Dedifferentiated amniotic fluid mesenchymal stem cell (primary cell): ENCODE data around the gene MYO5A.
"Not testable (repeated sequence)": the region's sequence is repeated elsewhere in the genome, so short reads cannot be mapped to it uniquely, and the experiment has no call there.

Experiments used
- DNase-seq: peaks from one replicate; pipeline ENCODE4 v3.0.0-alpha.2; 2016; ENCODE audit errors: extremely low spot score

MYO5A gene

DNA sequence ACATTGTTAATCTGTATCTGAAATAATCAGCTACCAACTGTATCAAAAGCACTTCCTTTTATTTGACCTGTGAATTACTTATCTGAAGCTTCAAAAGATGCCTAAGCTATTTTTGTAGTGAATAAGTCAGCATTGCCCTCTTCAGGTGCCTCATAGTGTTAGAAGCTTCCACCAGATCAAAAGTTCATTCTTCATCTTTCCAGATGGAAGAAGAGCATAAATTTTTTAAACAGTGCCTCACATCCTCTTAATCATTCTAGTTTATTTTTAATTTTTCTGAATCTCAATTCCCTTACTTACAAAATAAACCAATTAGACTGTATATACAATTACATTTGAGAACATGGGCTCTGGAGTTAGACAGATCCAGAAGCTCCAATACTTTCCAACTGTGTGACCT lies 65.0 kb downstream of the MYO5A start:
- no peak for DNase-seq

DNA sequence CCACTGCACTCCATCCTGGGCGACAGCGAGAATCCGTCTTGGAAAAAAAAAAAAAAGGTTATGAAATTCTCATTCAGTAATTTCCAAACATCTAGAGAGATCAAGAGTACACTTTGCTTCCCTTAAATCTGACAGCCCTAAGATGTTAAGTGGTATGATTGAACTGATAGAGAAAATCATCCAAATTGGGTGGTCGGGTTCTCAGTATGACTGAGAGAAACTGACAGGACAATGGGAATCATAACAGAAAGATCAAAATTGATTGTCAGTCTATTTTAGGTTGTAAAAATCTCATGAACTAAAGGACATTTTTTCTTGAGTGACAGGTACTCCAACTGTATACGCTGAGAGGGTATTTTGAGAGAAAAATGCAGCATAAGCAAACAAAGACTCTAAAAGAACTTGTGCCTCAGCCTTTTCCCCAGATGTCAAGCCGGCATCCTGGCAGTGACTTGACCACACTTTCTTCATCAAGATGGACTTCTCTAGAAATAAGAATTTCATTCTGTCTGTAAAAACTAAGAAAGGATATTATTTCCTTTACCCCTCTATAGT lies 65.8 kb downstream of the MYO5A start:
- DNase-seq, result no peak

- not testable (repeated sequence) for DNase-seq
Measured at GRCh38 chr15:52459701-52460100, 69.0 kb downstream of the MYO5A start.

GRCh38 chr15:52459265-52459664 lies 69.4 kb downstream of the MYO5A start:
- not testable (repeated sequence) for DNase-seq

DNA sequence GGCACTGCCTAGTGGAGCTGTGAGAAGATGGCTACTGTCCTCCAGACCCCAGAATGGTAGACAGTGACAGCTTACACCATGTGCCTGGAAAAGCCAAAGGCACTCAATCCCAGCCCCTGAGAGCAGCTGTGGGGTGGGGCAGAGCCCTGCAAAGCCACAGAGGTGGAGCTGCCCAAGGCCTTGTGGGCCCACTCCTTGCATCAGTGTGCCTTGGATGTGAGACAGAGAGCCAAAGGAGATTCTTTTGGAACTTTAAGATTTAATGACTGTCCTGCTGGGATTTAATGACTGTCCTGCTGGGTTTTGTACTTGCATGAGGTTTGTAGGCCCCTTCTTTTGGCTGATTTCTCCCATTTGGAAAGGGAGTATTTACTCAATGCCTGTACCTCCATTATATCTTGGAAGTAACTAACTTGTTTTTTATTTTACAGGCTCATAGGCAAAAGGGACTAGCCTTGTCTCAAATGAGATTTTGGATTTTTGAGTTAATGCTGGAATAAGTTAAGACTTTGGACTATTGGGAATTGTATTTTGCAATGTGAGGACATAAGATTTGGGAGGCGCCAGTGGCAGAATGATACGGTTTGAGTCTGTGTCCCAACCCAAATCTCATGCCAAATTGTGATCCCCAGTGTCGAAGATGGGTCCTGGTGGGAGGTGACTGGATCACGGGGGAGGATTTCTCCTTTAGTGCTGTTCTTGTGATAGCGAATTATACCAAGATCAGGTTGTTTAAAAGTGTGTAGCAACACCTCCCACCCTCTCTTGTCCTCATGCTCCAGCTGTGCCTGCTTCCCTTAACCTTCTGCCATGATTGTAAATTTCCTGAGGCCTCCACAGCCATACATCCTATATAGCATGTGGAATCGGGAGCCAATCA lies 80.4 kb downstream of the MYO5A start:
- DNase-seq, result no peak

GRCh38 chr15:52445954-52446353 lies 82.7 kb downstream of the MYO5A start:
- no peak for DNase-seq

DNA sequence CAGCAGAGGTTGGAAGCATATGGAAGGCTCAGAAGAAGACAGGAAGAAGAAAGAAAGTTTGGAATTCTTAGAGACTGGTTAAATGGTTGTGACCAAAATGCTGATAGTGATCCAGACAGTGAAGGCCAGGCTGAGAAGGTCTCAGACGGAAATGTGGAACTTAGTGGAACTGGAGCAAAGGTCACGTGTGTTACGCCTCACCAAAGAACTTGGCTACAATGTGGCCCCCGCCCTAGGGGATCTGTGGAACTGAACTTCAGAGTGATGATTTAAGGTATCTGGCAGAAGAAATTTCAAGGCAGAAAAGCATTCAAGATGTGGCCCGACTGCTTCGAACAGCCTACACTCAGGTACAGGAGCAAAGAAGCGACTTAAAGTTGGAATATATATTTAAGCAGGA lies 83.1 kb downstream of the MYO5A start:
- DNase-seq, result no peak

GRCh38 chr15:52443205-52443604 lies 85.5 kb downstream of the MYO5A start:
- DNase-seq, result not testable (repeated sequence)

DNA sequence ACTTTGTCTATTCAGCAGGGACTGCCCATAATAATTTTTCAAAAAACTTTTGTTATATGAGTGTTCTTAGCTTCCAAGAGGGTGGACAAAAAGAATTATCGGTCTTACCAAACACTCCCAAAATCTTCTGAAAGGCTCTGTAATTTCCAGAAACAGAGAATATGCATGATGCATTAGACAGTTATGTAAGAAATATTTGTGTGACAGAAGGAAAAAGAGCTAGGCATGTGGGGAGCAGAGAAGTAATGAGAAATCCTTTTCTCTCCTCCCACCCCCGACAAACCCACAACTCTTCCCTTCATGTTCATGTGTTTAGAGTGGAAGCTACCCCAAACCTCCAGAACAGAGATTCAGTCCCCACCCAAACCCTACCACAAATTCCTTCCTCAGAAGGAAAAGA lies 86.8 kb downstream of the MYO5A start:
- DNase-seq, result no peak

GRCh38 chr15:52440946-52441345 lies 87.7 kb downstream of the MYO5A start:
- no peak for DNase-seq

- DNase-seq, result no peak
Measured at GRCh38 chr15:52440414-52440813, 88.3 kb downstream of the MYO5A start.

DNA sequence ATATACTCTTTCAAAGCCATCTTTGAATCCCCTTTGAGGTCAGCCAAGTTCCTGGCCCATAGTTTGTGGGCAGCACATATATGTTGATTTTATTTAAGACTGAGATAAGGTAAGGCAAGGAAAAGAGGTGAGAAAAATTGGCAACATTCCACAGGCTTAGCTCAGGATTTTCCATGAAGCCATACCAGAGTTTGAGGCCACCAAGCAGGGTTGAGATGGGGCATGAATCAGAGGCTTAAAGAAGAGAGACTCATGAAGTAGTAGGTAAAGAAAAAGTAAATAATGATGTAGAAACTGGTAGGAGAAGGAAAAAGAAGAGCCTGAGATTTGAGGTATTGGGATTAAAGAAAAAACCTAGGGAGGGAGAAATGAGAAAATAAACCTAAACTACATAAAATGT lies 89.2 kb downstream of the MYO5A start:
- no peak for DNase-seq

GRCh38 chr15:52439042-52439441 lies 89.6 kb downstream of the MYO5A start:
- not testable (repeated sequence) for DNase-seq

GRCh38 chr15:52438047-52438446 lies 90.6 kb downstream of the MYO5A start:
- DNase-seq, result no peak

- no peak for DNase-seq
Measured at GRCh38 chr15:52437646-52438045, 91.0 kb downstream of the MYO5A start.

- DNase-seq, result no peak
Measured at GRCh38 chr15:52436981-52437380, 91.7 kb downstream of the MYO5A start.

- no peak for DNase-seq
Measured at GRCh38 chr15:52434885-52435284, 93.8 kb downstream of the MYO5A start.

- DNase-seq, result no peak
Measured at GRCh38 chr15:52428297-52428696, 100.4 kb downstream of the MYO5A start.

DNA sequence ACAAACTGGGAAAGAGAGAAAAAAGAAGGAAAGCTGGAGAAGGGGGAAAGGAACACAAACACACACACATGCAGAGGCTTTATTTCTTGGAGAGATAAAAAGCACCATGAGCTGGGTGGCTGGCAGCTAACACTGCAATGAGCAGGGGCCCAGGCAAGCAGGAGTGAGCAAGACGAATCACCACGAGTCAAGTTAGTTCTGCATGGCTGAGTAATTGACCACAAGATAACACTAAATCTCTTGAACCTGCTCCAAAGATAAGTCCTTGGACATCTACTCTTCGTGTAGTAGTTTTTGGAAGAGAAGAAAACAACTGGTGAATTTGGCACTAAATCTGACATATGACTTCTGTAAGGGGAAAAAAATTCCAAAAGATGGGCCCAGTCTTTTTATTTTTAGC lies 100.9 kb downstream of the MYO5A start:
- peak; percentile 40 for DNase-seq

DNA sequence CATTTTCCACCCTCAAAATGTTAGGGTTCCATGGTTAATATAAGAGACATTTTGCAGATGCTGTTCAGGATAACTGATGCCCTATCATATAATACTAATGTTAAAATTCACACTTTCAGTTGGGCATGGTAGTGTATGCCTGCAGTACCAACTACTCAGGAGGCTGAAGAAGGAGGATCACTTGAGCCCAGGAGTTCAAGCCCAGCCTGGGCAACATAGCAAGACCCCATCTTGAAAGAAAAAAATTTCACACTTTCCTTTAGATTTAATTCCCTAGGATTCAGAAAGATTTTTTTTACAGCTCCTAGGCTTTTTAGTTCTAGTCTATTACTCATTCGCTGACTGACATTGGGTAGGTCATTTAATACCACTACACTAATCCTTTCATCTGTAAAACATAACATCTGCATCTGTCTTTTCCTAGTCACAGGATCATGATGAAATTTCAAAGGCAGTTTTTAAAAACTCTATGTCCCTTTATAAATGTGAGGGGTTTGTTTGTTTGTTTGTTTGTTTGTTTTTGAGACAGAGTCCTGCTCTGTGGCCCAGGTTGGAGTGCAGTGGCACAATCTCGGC lies 103.7 kb downstream of the MYO5A start:
- DNase-seq, result no peak

DNA sequence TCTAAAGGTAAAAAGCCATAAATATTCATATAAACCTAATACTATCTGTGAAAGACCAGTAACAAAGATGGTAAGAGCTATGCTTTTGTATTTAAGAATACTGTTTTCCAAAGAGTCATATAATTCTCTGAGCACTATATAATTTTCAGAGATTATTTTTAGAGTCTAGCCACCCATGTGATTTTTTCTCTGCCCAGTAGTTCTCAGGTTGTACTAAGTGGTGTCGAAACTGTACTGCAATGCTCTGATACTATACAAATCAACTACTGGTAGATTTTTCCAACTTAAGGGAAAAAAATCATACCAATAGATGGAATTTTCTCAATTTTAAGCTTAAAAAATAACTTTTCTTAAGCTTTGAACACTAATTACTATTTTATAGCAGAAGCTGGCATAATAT lies 104.8 kb downstream of the MYO5A start:
- DNase-seq, result no peak

GRCh38 chr15:52422001-52422400 lies 106.7 kb downstream of the MYO5A start:
- DNase-seq, result no peak

DNA sequence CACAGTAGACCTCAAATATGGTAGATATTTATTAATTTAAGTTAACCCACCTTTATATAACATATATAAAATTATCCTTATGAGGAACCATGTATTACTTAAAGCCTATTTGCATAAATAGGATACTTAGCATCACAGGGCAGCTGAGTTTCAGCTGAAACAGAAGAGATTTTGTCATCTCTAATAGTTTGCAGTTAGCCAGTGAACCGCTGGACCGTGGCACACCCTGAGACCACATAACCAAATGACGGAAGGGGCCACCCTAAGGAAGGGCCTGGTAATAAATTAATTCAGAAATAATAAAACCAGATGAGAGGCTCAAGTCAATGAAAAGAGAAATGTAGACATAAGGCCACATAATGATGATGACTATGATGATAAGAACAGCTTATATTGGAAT lies 107.7 kb downstream of the MYO5A start:
- DNase-seq, result no peak
